ENCODE data around the gene PTPRE.

PTPRE gene

GRCh38 chr10:128025437-128025836 is 118.5 kb downstream of the PTPRE start:
- H3K9ac ChIP-seq (ENCODE audit: low read length), result no peak overlapping the region

GRCh38 chr10:128025951-128026350 is 119.0 kb downstream of the PTPRE start:
- H3K4me2 ChIP-seq (ENCODE audit: low read length), result no peak overlapping the region
- no peaks in the 10 kb centered on the region for H3K79me2 ChIP-seq (ENCODE audit: low read length)
- TF ChIP-seq CTCF (IDR thresholded peaks at IDR 0.05; ENCODE audit: low read depth, low read length) (no peak), EZH2phosphoT487 (IDR thresholded peaks at IDR 0.05; ENCODE audit: low read depth) (no peak)
- no peaks in the 10 kb centered on the region for H3K9me3 ChIP-seq (ENCODE audit: insufficient read depth, low read length)
- H4K20me1 ChIP-seq (ENCODE audit: insufficient read depth, low read length), result no peaks in the 10 kb centered on the region
- no peak overlapping the region for H3K9ac ChIP-seq (ENCODE audit: low read length)
- no peak overlapping the region for H2AFZ ChIP-seq (ENCODE audit: low read depth, low read length)
- H3K4me1 ChIP-seq (ENCODE audit: low read length), result no peaks in the 10 kb centered on the region
- no peaks in the 10 kb centered on the region for H3K36me3 ChIP-seq (replicated peaks; ENCODE audit: low read depth, low read length)
- H3K27ac ChIP-seq (ENCODE audit: low read length), result no peak overlapping the region
- no peak overlapping the region for H3K4me3 ChIP-seq (ENCODE audit: low read length)
- H3K27me3 ChIP-seq (ENCODE audit: low read depth, low read length), result no peaks in the 10 kb centered on the region

More at GRCh38 chr10:128025437-128025836, 118.5 kb downstream of the PTPRE start:
- H3K27ac ChIP-seq (ENCODE audit: low read length), result no peak overlapping the region
- TF ChIP-seq CTCF (IDR thresholded peaks at IDR 0.05; ENCODE audit: low read depth, low read length) (no peak), EZH2phosphoT487 (IDR thresholded peaks at IDR 0.05; ENCODE audit: low read depth) (no peak)
- no peaks in the 10 kb centered on the region for H4K20me1 ChIP-seq (ENCODE audit: insufficient read depth, low read length)
- no peaks in the 10 kb centered on the region for H3K9me3 ChIP-seq (ENCODE audit: insufficient read depth, low read length)
- H3K4me3 ChIP-seq (ENCODE audit: low read length), result no peak overlapping the region
- H3K27me3 ChIP-seq (ENCODE audit: low read depth, low read length), result no peaks in the 10 kb centered on the region
- H2AFZ ChIP-seq (ENCODE audit: low read depth, low read length), result no peak overlapping the region
- H3K4me2 ChIP-seq (ENCODE audit: low read length), result no peak overlapping the region
- no peaks in the 10 kb centered on the region for H3K4me1 ChIP-seq (ENCODE audit: low read length)
- H3K79me2 ChIP-seq (ENCODE audit: low read length), result no peaks in the 10 kb centered on the region
- no peaks in the 10 kb centered on the region for H3K36me3 ChIP-seq (replicated peaks; ENCODE audit: low read depth, low read length)

GRCh38 chr10:128026615-128027300 is 119.9 kb downstream of the PTPRE start:
- H3K79me2 ChIP-seq (ENCODE audit: low read length), result no peaks in the 10 kb centered on the region
- H3K9ac ChIP-seq (ENCODE audit: low read length), result no peak overlapping the region
- no peaks in the 10 kb centered on the region for H3K4me1 ChIP-seq (ENCODE audit: low read length)
- no peaks in the 10 kb centered on the region for H3K36me3 ChIP-seq (replicated peaks; ENCODE audit: low read depth, low read length)
- no peak overlapping the region for H3K27ac ChIP-seq (ENCODE audit: low read length)
- no peaks in the 10 kb centered on the region for H3K27me3 ChIP-seq (ENCODE audit: low read depth, low read length)
- H3K4me2 ChIP-seq (ENCODE audit: low read length), result no peak overlapping the region
- H4K20me1 ChIP-seq (ENCODE audit: insufficient read depth, low read length), result no peaks in the 10 kb centered on the region
- H3K4me3 ChIP-seq (ENCODE audit: low read length), result no peak overlapping the region
- TF ChIP-seq EZH2phosphoT487 (IDR thresholded peaks at IDR 0.05; ENCODE audit: low read depth) (no peak), CTCF (IDR thresholded peaks at IDR 0.05; ENCODE audit: low read depth, low read length) (no peak)
- H3K9me3 ChIP-seq (ENCODE audit: insufficient read depth, low read length), result no peaks in the 10 kb centered on the region
- no peak overlapping the region for H2AFZ ChIP-seq (ENCODE audit: low read depth, low read length)

- no peak overlapping the region for H2AFZ ChIP-seq (ENCODE audit: low read depth, low read length)
- H3K9ac ChIP-seq (ENCODE audit: low read length), result no peak overlapping the region
- no peaks in the 10 kb centered on the region for H3K9me3 ChIP-seq (ENCODE audit: insufficient read depth, low read length)
- no peaks in the 10 kb centered on the region for H4K20me1 ChIP-seq (ENCODE audit: insufficient read depth, low read length)
- no peaks in the 10 kb centered on the region for H3K79me2 ChIP-seq (ENCODE audit: low read length)
- TF ChIP-seq CTCF (IDR thresholded peaks at IDR 0.05; ENCODE audit: low read depth, low read length) (no peak), EZH2phosphoT487 (IDR thresholded peaks at IDR 0.05; ENCODE audit: low read depth) (no peak)
- H3K4me2 ChIP-seq (ENCODE audit: low read length), result no peak overlapping the region
- H3K4me1 ChIP-seq (ENCODE audit: low read length), result no peaks in the 10 kb centered on the region
- H3K4me3 ChIP-seq (ENCODE audit: low read length), result no peak overlapping the region
- H3K27ac ChIP-seq (ENCODE audit: low read length), result no peak overlapping the region
- H3K27me3 ChIP-seq (ENCODE audit: low read depth, low read length), result no peaks in the 10 kb centered on the region
- no peaks in the 10 kb centered on the region for H3K36me3 ChIP-seq (replicated peaks; ENCODE audit: low read depth, low read length)
These were observed 120.4 kb downstream of the PTPRE start for GRCh38 chr10:128027306-128027705.
